HepG2 (cell line): ENCODE measurements around the gene PSMG4.

Source experiments
- FLYWCH1 ChIP-seq: sonication (generic); formaldehyde crosslinking; IDR thresholded peaks from 2 replicates; pipeline ENCODE4 v1.8.1; 2023; ENCODE audit warnings: mild to moderate bottlenecking, missing genetic modification reagents
- SMC3 ChIP-seq: IDR thresholded peaks from 2 replicates; pipeline ENCODE4 v1.6.1; 2011; ENCODE audit warnings: low read length, improper control_type of control experiment
- ZNF644 ChIP-seq: IDR thresholded peaks from 2 replicates; pipeline ENCODE4 v1.6.1; 2016; ENCODE audit warnings: low read depth
- ZNF780A ChIP-seq: sonication (generic); formaldehyde crosslinking; IDR thresholded peaks from 2 replicates; pipeline ENCODE4 v1.8.0; 2022; ENCODE audit warnings: mild to moderate bottlenecking, missing genetic modification reagents, moderate library complexity
- TF ChIP-seq, protein P1 (sequence below): sonication (generic); formaldehyde crosslinking; IDR thresholded peaks from 2 replicates; pipeline ENCODE4 v1.5.0; 2020; ENCODE audit warnings: mild to moderate bottlenecking, missing genetic modification reagents, moderate library complexity

DNA sequence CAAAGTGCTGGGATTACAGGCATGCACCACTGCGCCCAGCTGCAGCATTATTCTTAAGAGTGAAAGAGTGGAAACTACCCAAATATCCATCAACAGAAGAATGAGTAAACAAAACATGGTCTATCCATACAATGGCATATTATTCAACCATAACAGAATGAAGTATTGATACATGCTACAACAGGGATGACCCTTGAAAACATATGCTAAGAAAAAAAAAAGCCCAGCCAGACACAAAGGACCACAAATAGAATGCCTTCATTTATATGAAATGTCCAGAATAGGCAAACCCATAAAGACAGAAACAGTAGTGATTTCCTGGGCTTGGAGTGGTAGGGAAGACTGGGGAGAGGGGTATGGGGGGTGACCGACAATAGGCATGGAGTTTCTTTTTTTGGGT, 38.4 kb upstream of the PSMG4 start:
- TF ChIP-seq SMC3 (no peak), FLYWCH1 (CRISPR knock-in tag) (no peak), ZNF644 (CRISPR knock-in tag) (no peak), ZNF780A (CRISPR knock-in tag) (no peak)
- TF ChIP-seq, protein P1, sequence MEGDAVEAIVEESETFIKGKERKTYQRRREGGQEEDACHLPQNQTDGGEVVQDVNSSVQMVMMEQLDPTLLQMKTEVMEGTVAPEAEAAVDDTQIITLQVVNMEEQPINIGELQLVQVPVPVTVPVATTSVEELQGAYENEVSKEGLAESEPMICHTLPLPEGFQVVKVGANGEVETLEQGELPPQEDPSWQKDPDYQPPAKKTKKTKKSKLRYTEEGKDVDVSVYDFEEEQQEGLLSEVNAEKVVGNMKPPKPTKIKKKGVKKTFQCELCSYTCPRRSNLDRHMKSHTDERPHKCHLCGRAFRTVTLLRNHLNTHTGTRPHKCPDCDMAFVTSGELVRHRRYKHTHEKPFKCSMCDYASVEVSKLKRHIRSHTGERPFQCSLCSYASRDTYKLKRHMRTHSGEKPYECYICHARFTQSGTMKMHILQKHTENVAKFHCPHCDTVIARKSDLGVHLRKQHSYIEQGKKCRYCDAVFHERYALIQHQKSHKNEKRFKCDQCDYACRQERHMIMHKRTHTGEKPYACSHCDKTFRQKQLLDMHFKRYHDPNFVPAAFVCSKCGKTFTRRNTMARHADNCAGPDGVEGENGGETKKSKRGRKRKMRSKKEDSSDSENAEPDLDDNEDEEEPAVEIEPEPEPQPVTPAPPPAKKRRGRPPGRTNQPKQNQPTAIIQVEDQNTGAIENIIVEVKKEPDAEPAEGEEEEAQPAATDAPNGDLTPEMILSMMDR (CRISPR knock-in tag): no peak
